Measurements from ENCODE around the gene ACAD8.

DNA sequence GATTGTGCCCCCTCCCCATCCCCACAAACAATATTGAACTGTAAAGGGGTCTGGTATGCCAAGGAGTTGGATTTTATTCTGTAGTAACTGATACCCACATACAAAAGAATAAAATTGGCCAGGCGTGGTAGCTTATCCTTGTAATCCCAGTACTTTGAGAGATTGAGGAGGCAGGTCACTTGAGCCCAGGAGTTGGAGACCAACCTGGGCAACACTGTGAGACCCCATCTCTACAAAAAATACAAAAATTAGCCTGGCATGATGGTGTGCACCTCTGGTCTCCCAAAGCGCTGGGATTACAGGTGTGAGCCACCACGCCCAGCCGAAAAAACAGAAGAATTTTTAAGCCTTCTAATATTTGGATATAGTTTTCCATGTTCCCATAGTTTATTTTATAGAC is 18.6 kb downstream of the ACAD8 start:
- TF ChIP-seq, protein P1, sequence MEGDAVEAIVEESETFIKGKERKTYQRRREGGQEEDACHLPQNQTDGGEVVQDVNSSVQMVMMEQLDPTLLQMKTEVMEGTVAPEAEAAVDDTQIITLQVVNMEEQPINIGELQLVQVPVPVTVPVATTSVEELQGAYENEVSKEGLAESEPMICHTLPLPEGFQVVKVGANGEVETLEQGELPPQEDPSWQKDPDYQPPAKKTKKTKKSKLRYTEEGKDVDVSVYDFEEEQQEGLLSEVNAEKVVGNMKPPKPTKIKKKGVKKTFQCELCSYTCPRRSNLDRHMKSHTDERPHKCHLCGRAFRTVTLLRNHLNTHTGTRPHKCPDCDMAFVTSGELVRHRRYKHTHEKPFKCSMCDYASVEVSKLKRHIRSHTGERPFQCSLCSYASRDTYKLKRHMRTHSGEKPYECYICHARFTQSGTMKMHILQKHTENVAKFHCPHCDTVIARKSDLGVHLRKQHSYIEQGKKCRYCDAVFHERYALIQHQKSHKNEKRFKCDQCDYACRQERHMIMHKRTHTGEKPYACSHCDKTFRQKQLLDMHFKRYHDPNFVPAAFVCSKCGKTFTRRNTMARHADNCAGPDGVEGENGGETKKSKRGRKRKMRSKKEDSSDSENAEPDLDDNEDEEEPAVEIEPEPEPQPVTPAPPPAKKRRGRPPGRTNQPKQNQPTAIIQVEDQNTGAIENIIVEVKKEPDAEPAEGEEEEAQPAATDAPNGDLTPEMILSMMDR (IDR thresholded peaks at IDR 0.05), result no peak
- no peak for TF ChIP-seq POLR2A (IDR thresholded peaks at IDR 0.05)
- TF ChIP-seq POLR2AphosphoS5 (IDR thresholded peaks at IDR 0.05), result no peak

Data from breast epithelium (tissue), 3 donors.